A549 (cell line): ENCODE measurements around the gene SLC15A5. TPM values are rescaled to one million over a fixed set of nuclear protein-coding genes. Genes with fewer than 3 reads are reported as not detected.

Experiments used
- ATAC-seq, 2 experiments: fragments of 200-7000 bp in 1 of 2; fragments of >200 bp in 1 of 2; cut with Nextera tagmentation in 1 of 2; cut with Tn5 transposase in 1 of 2; 3 replicates each; pipeline versions ENCODE4 v1.8.0 to v1.9.1; 2018 to 2020; ENCODE audit warnings: mild to moderate bottlenecking in 1 of 2, moderate library complexity in 1 of 2
- CTCF ChIA-PET: fragments of 300-600 bp; sonication (Branson Sonifier 250); formaldehyde crosslinking; extraction: SDS; loops from one replicate; lab custom pipeline; 2021; ENCODE audit warnings: antibody characterized with exemption, inconsistent platforms; lab: Yijun Ruan, JAX
- POLR2A ChIA-PET: fragments of 350-600 bp; formaldehyde crosslinking; extraction: SDS; loops from one replicate; lab custom pipeline; 2021; ENCODE audit warnings: antibody characterized with exemption, inconsistent platforms; lab: Yijun Ruan, JAX
- DNase-seq, 2 experiments: peaks; one replicate each; pipeline versions ENCODE4 v3.0.0 to v3.0.0-alpha.2; 2011 to 2016; ENCODE audit warnings: low read depth in 1 of 2, low spot score in 1 of 2
- FAIRE-seq: peaks from 2 replicates; lab custom pipeline; 2011; peaks lifted over from hg19 to GRCh38; lab: Jason Lieb, UNC
- H3K27ac ChIP-seq, 2 experiments: fragments of >200 bp; sonication (Bioruptor Twin); formaldehyde crosslinking; 3 replicates each; pipeline ENCODE4 v1.5.1; 2016 to 2017
- H3K4me1 ChIP-seq: fragments of >200 bp; sonication (Bioruptor Twin); formaldehyde crosslinking; 3 replicates; pipeline ENCODE4 v1.6.1; 2016
- H3K4me2 ChIP-seq: fragments of >200 bp; sonication (Bioruptor Twin); formaldehyde crosslinking; 3 replicates; pipeline ENCODE4 v1.6.1; 2016
- H3K4me3 ChIP-seq: fragments of >200 bp; sonication (Bioruptor Twin); formaldehyde crosslinking; 3 replicates; pipeline ENCODE4 v1.5.1; 2016
- H3K9me3 ChIP-seq: fragments of >200 bp; sonication (Bioruptor Twin); formaldehyde crosslinking; 3 replicates; pipeline ENCODE4 v1.6.1; 2016
- CBX2 ChIP-seq: fragments of 200-600 bp; sonication (generic); IDR thresholded peaks from 2 replicates; pipeline ENCODE4 v1.6.1; 2016; ENCODE audit warnings: low read depth, mild to moderate bottlenecking, borderline replicate concordance
- EHMT2 ChIP-seq: fragments of 200-600 bp; sonication (generic); IDR thresholded peaks from 2 replicates; pipeline ENCODE4 v1.6.1; 2016; ENCODE audit warnings: antibody characterized with exemption, low read depth, mild to moderate bottlenecking, moderate library complexity
- EP300 ChIP-seq, 2 experiments: fragments of >200 bp; sonication (Bioruptor Twin); formaldehyde crosslinking; IDR thresholded peaks; 2 replicates in 1 of 2; 3 replicates in 1 of 2; pipeline ENCODE4 v1.6.1; 2016 to 2017
- FOSB ChIP-seq: fragments of 250-450 bp; sonication (Bioruptor Pico); IDR thresholded peaks from 2 replicates; pipeline ENCODE4 v1.5.0; 2020; ENCODE audit warnings: mild to moderate bottlenecking, moderate library complexity
- FOXS1 ChIP-seq: fragments of 250-450 bp; sonication (Bioruptor Pico); IDR thresholded peaks from 2 replicates; pipeline ENCODE4 v1.5.0; 2020; ENCODE audit warnings: mild to moderate bottlenecking, moderate library complexity
- JUN ChIP-seq, 2 experiments: fragments of >200 bp; sonication (Bioruptor Twin); formaldehyde crosslinking; IDR thresholded peaks; 2 replicates in 1 of 2; 3 replicates in 1 of 2; pipeline ENCODE4 v1.6.1; 2016 to 2017
- MAZ ChIP-seq: fragments of 150-350 bp; IDR thresholded peaks from 2 replicates; pipeline ENCODE4 v1.6.1; 2014; ENCODE audit warnings: antibody characterized with exemption, low read depth, low read length, borderline replicate concordance
- MYC ChIP-seq: IDR thresholded peaks from 2 replicates; pipeline ENCODE4 v1.6.1; 2012; ENCODE audit warnings: mild to moderate bottlenecking, inconsistent platforms, low read length, improper control_type of control experiment, borderline replicate concordance
- NR3C1 ChIP-seq: fragments of >200 bp; sonication (Bioruptor Twin); formaldehyde crosslinking; IDR thresholded peaks from 3 replicates; pipeline ENCODE4 v1.6.1; 2017
- PHF8 ChIP-seq: fragments of 200-600 bp; sonication (generic); IDR thresholded peaks from 2 replicates; pipeline ENCODE4 v1.6.1; 2016; ENCODE audit warnings: low read depth, mild to moderate bottlenecking, antibody characterized with exemption, moderate library complexity, borderline replicate concordance
- POLR2A ChIP-seq: IDR thresholded peaks from 2 replicates; pipeline ENCODE4 v1.6.1; 2012; ENCODE audit warnings: mild to moderate bottlenecking, low read length
- RARB ChIP-seq: fragments of 250-450 bp; sonication (Bioruptor Pico); IDR thresholded peaks from 2 replicates; pipeline ENCODE4 v1.8.0; 2021; ENCODE audit warnings: mild to moderate bottlenecking, moderate library complexity
- RCOR1 ChIP-seq: fragments of 150-350 bp; IDR thresholded peaks from 2 replicates; pipeline ENCODE4 v1.6.1; 2014; ENCODE audit warnings: antibody characterized with exemption, low read length, low read depth
- RNF2 ChIP-seq: fragments of 200-600 bp; sonication (generic); IDR thresholded peaks from 2 replicates; pipeline ENCODE4 v1.6.1; 2016; ENCODE audit warnings: low read depth, mild to moderate bottlenecking, antibody characterized with exemption, moderate library complexity, borderline replicate concordance
- SREBF2 ChIP-seq: fragments of 450-650 bp; IDR thresholded peaks from 2 replicates; pipeline ENCODE4 v1.6.1; 2014; ENCODE audit warnings: mild to moderate bottlenecking, moderate library complexity
- TP53 ChIP-seq: fragments of 250-450 bp; sonication (Bioruptor Pico); IDR thresholded peaks from 2 replicates; pipeline ENCODE4 v1.5.0; 2021; ENCODE audit warnings: mild to moderate bottlenecking, moderate library complexity
- ZFP36 ChIP-seq: fragments of 450-650 bp; IDR thresholded peaks from 2 replicates; pipeline ENCODE4 v1.6.1; 2014; ENCODE audit warnings: borderline replicate concordance; ENCODE audit not compliant: partially characterized antibody
- ZNF302 ChIP-seq: fragments of 250-450 bp; sonication (Bioruptor Pico); IDR thresholded peaks from 2 replicates; pipeline ENCODE4 v1.9.0; 2021; ENCODE audit warnings: inconsistent platforms, mild to moderate bottlenecking, moderate library complexity
- WGBS: methylation state at CpG from one replicate; pipeline ENCODE4 v1.1.6; 2017; ENCODE audit errors: missing lambda C conversion rate; 5-methylcytosine and 5-hydroxymethylcytosine counted together
- polyA plus RNA-seq, 4 experiments: library from polyadenylated mRNA; depleted of rRNA in 3 of 4; stranded (reverse); fragments of >200 nt; fragmentation: RNase III in 1 of 4; extraction: RNeasy Plus Mini Kit Qiagen cat#74134 plus additional on column Dnase treatment in 1 of 4; gene quantifications; 2 replicates in 3 of 4; 3 replicates in 1 of 4; pipeline ENCODE4 v1.2.3, GENCODE V29; 2011 to 2017
- TF ChIP-seq, protein P1 (sequence below): IDR thresholded peaks from 2 replicates; pipeline ENCODE4 v1.6.1; 2012
- TF ChIP-seq, protein P2 (sequence below): IDR thresholded peaks from 2 replicates; pipeline ENCODE4 v1.6.1; 2012
- TF ChIP-seq, protein P3 (sequence below): fragments of 200-600 bp; sonication (generic); IDR thresholded peaks from 2 replicates; pipeline ENCODE4 v1.6.1; 2016; ENCODE audit warnings: antibody characterized with exemption, mild to moderate bottlenecking, moderate library complexity
- TF ChIP-seq, protein P4 (sequence below): fragments of 250-450 bp; sonication (Bioruptor Pico); IDR thresholded peaks from 2 replicates; pipeline ENCODE4 v1.5.0; 2021; ENCODE audit warnings: mild to moderate bottlenecking, moderate library complexity, borderline replicate concordance
- TF ChIP-seq, protein P5 (sequence below): fragments of 450-650 bp; IDR thresholded peaks from 2 replicates; pipeline ENCODE4 v1.6.1; 2014; ENCODE audit warnings: antibody characterized with exemption

SLC15A5 gene
- polyA plus RNA-seq, 2 of the 4 experiments (the other 2 are of a cell fraction) = not detected

DNA sequence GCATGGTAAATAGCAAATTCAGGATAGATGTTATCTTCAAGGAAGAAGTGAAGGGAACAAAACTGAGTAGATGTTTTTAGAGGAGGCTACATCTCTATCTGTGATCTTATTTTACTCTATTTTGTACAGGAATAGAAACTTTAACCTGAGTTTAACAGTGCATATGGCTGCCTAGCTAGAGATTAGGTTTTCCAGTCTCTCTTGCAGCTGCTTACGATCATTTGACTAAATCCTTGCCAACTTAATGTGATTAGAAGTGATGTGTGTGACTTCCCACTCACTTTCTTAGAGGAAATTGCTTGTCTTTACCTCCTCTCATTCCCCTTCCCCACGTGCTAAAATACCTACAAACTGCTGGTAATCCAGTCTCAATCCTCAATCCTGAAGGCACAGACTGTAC lies 26.5 kb upstream of the SLC15A5 start:
- Histone ChIP-seq H3K4me3 (no peak overlapping the region), H3K4me2 (no peak overlapping the region), H3K4me1 (no peaks in the 10 kb centered on the region), H3K27ac (no peak overlapping the region), H3K9me3 (peaks cover 2% of the 10 kb centered on the region)
- ATAC-seq (no peak), FAIRE-seq (no peak), DNase-seq (no peak)
- WGBS = 49% methylated on average over 2 of the region's 2 CpGs
- ChIA-PET POLR2A (no interaction called here), CTCF (interaction anchor here (1.0 kb wide), 1 partner anchor 15 kb away, joined by 3 read pairs; no protein-coding TSS in a partner anchor)
- TF ChIP-seq, protein P1, sequence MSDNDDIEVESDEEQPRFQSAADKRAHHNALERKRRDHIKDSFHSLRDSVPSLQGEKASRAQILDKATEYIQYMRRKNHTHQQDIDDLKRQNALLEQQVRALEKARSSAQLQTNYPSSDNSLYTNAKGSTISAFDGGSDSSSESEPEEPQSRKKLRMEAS = no peak
- no peak for TF ChIP-seq ZFP36
- TF ChIP-seq SREBF2 = no peak
- TF ChIP-seq, protein P2, sequence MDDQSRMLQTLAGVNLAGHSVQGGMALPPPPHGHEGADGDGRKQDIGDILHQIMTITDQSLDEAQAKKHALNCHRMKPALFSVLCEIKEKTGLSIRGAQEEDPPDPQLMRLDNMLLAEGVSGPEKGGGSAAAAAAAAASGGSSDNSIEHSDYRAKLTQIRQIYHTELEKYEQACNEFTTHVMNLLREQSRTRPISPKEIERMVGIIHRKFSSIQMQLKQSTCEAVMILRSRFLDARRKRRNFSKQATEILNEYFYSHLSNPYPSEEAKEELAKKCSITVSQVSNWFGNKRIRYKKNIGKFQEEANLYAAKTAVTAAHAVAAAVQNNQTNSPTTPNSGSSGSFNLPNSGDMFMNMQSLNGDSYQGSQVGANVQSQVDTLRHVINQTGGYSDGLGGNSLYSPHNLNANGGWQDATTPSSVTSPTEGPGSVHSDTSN = no peak
- no peak for TF ChIP-seq ZNF302 (CRISPR knock-in tag)
- TF ChIP-seq RNF2 = no peak
- TF ChIP-seq, protein P3, sequence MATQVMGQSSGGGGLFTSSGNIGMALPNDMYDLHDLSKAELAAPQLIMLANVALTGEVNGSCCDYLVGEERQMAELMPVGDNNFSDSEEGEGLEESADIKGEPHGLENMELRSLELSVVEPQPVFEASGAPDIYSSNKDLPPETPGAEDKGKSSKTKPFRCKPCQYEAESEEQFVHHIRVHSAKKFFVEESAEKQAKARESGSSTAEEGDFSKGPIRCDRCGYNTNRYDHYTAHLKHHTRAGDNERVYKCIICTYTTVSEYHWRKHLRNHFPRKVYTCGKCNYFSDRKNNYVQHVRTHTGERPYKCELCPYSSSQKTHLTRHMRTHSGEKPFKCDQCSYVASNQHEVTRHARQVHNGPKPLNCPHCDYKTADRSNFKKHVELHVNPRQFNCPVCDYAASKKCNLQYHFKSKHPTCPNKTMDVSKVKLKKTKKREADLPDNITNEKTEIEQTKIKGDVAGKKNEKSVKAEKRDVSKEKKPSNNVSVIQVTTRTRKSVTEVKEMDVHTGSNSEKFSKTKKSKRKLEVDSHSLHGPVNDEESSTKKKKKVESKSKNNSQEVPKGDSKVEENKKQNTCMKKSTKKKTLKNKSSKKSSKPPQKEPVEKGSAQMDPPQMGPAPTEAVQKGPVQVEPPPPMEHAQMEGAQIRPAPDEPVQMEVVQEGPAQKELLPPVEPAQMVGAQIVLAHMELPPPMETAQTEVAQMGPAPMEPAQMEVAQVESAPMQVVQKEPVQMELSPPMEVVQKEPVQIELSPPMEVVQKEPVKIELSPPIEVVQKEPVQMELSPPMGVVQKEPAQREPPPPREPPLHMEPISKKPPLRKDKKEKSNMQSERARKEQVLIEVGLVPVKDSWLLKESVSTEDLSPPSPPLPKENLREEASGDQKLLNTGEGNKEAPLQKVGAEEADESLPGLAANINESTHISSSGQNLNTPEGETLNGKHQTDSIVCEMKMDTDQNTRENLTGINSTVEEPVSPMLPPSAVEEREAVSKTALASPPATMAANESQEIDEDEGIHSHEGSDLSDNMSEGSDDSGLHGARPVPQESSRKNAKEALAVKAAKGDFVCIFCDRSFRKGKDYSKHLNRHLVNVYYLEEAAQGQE = no peak
- TF ChIP-seq, protein P4, sequence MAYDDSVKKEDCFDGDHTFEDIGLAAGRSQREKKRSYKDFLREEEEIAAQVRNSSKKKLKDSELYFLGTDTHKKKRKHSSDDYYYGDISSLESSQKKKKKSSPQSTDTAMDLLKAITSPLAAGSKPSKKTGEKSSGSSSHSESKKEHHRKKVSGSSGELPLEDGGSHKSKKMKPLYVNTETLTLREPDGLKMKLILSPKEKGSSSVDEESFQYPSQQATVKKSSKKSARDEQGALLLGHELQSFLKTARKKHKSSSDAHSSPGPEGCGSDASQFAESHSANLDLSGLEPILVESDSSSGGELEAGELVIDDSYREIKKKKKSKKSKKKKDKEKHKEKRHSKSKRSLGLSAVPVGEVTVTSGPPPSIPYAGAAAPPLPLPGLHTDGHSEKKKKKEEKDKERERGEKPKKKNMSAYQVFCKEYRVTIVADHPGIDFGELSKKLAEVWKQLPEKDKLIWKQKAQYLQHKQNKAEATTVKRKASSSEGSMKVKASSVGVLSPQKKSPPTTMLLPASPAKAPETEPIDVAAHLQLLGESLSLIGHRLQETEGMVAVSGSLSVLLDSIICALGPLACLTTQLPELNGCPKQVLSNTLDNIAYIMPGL (CRISPR knock-in tag) = no peak
- no peak for TF ChIP-seq MYC
- no peak for TF ChIP-seq JUN (IDR thresholded peaks at IDR 0.05)
- no peak for TF ChIP-seq RCOR1
- no peak for TF ChIP-seq NR3C1
- TF ChIP-seq PHF8 = no peak
- no peak for TF ChIP-seq FOXS1 (CRISPR knock-in tag)

DNA sequence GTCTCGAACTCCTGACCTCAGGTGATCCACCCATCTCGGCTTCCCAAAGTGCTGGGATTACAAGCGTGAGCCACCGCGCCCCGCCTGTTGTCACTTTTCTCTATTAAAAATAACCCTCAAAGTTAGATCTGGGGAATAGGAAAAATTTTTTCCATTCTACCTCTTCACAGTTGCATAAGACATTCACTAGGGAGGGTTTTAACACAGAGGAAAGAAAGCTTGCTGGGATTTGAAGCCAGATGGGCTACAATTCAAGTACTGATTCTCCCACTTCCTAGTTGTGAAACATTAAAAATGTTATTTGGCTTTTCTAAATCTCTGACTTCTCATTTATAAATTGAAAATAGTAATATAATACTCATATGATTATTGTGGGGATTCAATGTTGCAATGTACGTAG lies 23.3 kb upstream of the SLC15A5 start:
- Histone ChIP-seq H3K9me3 (no peaks in the 10 kb centered on the region), H3K27ac (no peak overlapping the region), H3K4me3 (no peak overlapping the region), H3K4me2 (no peak overlapping the region)
- ATAC-seq (no peak), FAIRE-seq (no peak)
- POLR2A ChIA-PET = no interaction called here
- TF ChIP-seq EHMT2 = no peak
- TF ChIP-seq, all 56 proteins: peak for 0
- no peaks in the 10 kb centered on the region for H3K4me1 ChIP-seq
- DNase-seq = no peak
- 87% methylated on average over 7 of the region's 7 CpGs for WGBS
- CTCF ChIA-PET = no interaction called here

DNA sequence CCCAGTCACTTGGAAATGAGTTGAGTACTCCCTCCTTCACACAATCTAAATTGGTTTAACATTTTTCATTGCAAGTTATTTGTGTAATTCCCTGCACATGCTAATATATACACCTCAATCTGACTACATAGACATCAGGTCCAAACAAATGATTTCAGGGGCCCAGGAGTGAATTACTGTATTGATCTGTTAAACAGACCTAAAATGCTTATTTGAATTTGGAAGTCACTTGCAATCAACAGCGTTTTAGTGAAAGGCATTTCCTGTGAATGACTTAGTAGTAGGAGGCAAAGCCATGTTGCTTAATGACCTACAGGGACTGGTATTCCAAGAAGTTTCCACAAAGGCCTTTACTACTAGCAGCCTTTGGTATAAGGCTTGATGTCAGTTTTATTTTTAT lies 22.6 kb upstream of the SLC15A5 start:
- Histone ChIP-seq H3K9me3 (no peaks in the 10 kb centered on the region), H3K4me3 (no peak overlapping the region), H3K4me1 (no peaks in the 10 kb centered on the region), H3K4me2 (no peak overlapping the region), H3K27ac (no peak overlapping the region)
- ChIA-PET POLR2A (no interaction called here), CTCF (no interaction called here)
- no peak for ATAC-seq
- no peak for FAIRE-seq
- WGBS = 64% methylated on average over 1 of the region's 1 CpG
- no peak for DNase-seq
- TF ChIP-seq FOSB (CRISPR knock-in tag) (no peak), JUN (IDR thresholded peaks at IDR 0.05) (no peak), TP53 (CRISPR knock-in tag) (no peak), ZNF302 (CRISPR knock-in tag) (no peak), EP300 (IDR thresholded peaks at IDR 0.05) (no peak), RARB (CRISPR knock-in tag) (no peak), CBX2 (no peak), POLR2A (no peak), MAZ (no peak)
- TF ChIP-seq, protein P5, sequence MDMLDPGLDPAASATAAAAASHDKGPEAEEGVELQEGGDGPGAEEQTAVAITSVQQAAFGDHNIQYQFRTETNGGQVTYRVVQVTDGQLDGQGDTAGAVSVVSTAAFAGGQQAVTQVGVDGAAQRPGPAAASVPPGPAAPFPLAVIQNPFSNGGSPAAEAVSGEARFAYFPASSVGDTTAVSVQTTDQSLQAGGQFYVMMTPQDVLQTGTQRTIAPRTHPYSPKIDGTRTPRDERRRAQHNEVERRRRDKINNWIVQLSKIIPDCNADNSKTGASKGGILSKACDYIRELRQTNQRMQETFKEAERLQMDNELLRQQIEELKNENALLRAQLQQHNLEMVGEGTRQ = no peak
- TF ChIP-seq, protein P3 = no peak
- TF ChIP-seq, protein P1 = no peak
